Fibroblast of gingiva (primary cell): ENCODE results near the gene DUS2.
"Not testable (repeated sequence)": the region's sequence is repeated elsewhere in the genome, so short reads cannot be mapped to it uniquely, and the experiment has no call there.

Experiments
- DNase-seq: peaks from one replicate; pipeline ENCODE4 v3.0.0-alpha.2; 2011; ENCODE audit warnings: low read depth

Gene DUS2

DNA sequence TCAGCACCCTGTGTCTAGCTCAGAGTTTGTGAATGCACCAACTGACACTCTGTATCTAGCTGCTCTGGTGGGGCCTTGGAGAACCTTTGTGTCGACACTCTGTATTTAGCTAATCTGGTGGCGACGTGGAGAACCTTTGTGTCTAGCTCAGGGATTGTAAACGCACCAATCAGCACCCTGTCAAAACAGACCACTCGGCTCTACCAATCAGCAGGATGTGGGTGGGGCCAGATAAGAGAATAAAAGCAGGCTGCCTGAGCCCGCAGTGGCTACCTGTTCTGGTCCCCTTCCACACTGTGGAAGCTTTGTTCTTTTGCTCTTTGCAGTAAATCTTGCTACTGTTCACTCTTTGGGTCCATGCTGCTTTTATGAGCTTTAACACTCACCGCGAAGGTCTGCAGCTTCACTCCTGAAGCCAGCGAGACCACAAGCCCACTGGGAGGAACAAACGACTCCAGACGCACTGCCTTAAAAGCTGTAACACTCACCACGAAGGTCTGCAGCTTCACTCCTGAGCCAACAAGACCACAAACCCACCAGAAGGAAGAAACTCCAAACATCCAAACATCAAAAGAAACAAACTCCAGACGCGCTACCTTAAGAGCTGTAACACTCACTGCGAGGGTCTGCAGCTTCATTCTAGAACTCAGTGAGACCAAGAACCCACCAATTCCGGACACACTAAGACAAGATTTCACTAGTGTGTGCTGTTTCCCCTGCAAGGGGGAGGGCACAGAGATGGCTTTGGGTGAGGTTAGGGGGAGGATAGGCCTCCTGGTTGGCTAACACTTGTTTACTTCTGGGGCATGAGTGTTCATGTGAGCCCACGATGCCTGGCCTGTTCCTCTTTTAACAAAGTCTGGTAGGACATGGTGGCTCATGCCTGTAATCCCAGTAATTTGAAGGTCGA lies 24.1 kb upstream of the DUS2 start, which contains the start of gene DPEP2:
DPEP2 (minus strand) TSS at position 706 of the 910 bp plus-strand sequence. CDS start 6,272 bp downstream, outside the sequence.
- DNase-seq: not testable (repeated sequence)

GRCh38 chr16:67999985-68000384 lies 23.1 kb upstream of the DUS2 start:
- no peak for DNase-seq

GRCh38 chr16:68000450-68000849 lies 22.6 kb upstream of the DUS2 start:
- DNase-seq: no peak

- peak; percentile 11 for DNase-seq
Observed at GRCh38 chr16:68003031-68003430, 20.1 kb upstream of the DUS2 start.

DNA sequence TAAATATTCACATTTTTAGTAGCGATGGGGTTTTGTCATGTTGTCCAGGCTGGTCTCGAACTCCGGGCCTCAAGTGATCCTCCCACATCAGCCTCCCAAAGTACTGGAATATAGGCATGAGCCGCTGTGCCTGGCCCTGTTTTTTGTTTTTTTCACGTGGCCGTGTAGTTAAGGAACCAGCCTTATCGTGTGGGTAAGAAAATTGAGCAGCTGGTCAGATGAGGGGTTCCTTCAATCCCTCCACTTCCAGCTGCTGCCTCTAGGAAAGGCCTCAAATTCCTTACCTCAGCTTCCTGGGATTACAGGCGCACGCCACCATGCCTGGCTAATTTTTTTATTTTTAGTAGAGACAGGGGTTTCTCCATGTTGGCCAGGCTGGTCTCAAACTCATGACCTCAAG lies 17.9 kb upstream of the DUS2 start:
- DNase-seq: no peak

GRCh38 chr16:68005786-68006286 lies 17.2 kb upstream of the DUS2 start:
- DNase-seq: no peak

DNA sequence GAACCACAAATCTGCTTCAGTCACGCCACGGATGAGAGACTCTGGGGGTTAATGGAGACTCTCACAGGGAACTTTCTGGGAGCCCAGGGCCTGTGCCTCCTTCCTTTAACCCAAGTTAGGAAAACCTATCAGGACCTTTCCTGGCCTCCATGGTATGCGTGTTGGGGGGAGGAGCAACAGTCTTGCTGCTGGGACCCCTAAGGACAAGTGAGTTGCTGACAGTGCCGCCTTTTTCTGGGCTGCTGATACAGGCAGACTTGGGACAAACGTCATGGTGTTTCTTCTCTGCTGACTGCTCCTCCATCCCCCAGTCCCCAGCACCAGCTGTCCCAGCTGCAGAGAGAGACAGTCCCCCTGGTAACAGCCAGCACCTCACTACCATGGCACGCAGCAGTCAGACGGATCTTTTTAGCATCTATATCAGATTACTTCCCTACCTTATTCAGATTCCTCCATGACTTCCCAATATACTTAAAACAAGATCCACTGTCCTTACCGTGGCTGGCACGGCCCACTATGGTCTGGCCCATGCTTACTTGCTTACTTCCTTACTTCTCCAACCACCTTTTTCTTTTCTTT lies 13.8 kb upstream of the DUS2 start:
- no peak for DNase-seq

GRCh38 chr16:68009872-68010271 lies 13.2 kb upstream of the DUS2 start:
- DNase-seq: not testable (repeated sequence)

DNA sequence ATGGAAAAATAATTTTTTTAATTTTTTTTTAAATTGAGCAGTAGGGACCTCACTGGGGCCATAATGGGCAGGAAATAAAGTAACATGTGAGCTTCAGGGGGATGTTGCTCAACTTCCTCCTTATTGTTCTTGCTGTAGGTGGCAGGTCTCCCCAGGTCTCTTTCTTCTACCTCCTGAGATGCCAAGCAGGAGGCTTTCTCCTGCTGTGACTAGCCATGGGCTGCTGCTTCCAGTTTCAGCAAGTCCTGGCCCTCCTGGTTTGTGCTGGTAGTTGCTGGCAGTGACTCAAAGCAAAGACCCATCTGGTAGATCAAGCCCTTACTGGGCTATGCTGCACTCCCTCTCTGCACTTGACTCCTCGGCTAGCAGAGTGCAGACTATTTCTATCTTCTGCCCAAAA lies 9.6 kb upstream of the DUS2 start:
- no peak for DNase-seq

- DNase-seq: no peak
Observed at GRCh38 chr16:68015681-68016080, 7.4 kb upstream of the DUS2 start, which contains the start of gene DPEP2NB. Gene DPEP2NB (minus strand): TSS chr16:68015911. CDS start chr16:68015770, 141 bp downstream.

DNA sequence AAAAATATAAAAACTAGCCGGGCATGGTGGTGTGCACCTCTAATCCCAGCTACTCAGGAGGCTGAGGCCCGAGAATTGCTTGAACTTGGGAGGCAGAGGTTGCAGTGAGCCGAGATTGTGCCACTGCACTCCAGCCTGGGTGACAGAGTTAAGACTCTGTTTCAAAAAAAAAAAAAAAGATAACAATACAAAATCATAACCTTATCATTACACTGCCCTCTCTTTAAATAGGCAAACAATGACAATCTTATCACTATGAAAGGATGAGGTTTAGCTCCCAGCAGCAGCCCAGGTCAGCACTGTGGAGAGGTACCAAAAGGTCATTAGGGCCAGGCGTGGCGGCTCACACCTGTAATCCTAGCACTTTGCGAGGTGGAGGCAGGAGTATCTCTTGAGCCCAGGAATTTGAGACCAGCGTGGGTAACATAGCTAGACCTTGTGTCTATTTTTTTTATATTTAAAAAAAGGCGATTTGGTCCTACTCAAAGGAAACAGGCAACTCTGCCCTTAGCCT lies 3.9 kb upstream of the DUS2 start:
- DNase-seq: no peak

- no peak for DNase-seq
Observed at GRCh38 chr16:68021490-68021889, 1.6 kb upstream of the DUS2 start.

GRCh38 chr16:68022278-68022727 lies 781 bp upstream of the DUS2 start:
- no peak for DNase-seq

DNA sequence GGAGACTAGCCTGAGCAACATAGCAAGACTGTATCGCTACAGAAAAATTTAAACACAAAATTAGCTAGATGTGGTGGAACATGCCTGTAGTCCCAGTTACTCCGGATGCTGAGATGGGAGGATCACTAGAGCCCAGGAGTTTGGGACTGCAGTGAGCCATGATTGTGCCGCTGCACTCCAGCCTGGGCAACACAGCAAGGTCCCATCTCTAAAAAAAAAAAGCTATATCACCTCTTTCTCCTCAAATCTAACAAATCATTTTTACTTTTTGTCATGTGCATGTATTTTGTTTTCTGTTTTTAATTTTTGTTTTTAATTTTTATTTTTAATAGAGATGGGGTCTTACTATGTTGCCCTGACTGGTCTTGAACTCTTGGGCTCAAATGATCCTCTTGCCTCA lies 5.9 kb downstream of the DUS2 start:
- no peak for DNase-seq

DNA sequence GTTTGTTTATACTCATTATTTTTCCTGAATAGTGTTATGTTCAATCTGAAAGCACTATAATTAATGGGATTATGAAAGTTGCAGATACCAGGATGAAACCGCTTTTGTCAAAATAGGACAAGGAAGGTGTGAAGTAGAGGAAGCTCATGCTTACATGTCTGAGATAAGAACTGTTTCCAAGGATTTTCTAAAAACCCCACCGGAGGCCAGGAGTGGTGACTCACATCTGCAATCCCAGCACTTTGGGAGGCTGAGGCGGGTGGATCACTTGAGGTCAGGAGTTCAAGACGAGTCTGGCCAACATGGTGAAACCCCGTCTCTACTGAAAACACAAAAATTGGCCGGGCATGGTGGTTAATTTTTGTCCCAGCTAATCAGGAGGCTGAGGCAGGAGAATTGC lies 7.0 kb downstream of the DUS2 start:
- DNase-seq: not testable (repeated sequence)

DNA sequence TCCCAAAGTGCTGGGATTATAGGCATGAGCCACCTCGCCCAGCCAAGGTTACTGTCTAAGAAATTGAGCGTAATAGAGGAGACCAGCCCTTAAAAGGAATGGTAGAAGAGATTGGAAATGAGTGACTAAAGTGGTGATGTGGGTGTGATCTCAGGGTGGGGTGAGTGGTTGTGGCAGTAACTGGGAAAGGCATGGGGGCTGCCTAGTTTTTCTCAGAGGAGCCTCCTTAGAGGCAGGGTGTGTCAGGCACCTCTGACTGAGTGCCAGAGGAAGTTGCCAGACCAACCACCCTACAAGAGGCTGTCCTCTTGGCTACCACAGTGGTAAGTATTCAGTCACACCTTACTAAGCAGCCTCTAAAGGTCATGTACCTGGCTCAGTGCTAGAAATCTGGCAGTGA lies 8.9 kb downstream of the DUS2 start:
- DNase-seq: no peak

DNA sequence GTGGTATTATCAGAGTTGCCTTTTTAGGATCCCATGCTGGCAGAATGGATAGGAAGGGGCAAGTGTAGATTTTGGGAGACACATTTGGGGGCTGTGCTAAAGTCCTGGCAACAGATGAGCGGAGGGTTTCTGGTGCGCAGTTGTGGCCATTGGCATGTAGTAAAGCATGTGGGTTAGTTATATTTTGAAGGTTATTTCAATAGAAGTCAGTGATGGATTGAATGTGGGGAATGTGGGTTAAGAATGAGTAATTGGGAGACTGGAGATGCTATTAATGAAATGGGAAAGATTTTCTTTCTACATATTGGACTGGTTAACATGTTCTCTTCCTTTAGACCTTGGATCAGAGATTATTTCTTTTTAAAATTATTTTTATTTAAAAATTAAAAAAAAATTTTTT lies 10.0 kb downstream of the DUS2 start:
- no peak for DNase-seq

DNA sequence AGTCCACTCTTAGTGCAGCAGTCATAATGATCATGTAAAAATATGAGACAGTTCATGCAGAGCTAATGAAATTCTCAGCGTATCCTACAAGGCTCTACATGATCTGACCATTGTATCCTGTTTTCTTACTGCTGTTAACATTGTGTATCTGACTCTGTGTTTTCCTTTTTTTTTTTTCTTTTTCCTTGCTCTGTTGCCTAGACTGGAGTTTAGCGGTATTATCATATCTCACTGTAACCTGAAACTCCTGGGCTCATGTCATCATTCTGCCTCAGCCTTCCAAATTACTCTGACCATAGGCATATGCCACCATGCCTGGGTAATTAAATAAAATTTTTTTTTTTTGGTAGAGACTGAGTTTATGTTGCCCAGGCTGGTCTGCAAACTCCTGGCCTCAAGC lies 12.1 kb downstream of the DUS2 start:
- no peak for DNase-seq

GRCh38 chr16:68037841-68038597 lies 14.9 kb downstream of the DUS2 start:
- no peak for DNase-seq

DNA sequence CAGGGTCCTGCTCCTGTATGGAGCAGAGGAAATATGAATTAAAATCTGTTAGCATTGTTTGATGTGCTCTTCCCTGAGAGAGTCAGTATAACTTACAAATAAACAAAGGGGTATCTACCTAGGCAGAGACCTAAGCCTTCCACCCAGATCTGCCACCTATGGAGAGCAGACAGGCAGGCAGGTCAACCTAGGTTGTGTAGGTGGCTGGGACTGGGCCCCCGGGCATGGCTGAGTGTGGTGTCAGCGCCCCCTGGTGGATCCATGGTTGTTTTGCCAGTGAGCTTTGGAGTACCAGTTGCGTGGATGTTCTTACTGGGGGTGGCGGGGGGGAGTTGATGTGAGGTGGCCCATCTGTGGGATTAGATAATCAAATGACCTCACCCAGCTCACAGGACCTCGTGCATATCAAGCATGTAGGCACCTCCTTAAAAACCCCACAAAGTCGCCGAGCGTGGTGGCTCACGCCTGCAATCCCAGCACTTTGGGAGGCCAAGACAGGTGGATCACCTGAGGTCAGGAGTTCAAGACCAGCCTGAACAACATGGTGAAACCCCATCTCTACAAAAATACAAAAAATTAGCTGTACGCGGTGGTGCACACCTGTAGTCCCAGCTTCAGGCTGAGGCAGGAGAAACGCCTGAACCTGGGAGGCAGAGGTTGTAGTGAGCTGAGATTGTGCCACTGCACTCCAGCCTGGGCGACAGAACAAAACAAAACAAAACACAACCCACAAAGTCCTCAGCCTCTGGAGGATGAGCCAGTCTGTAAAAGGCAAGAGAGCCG lies 17.6 kb downstream of the DUS2 start:
- DNase-seq: peak; percentile 34

DNA sequence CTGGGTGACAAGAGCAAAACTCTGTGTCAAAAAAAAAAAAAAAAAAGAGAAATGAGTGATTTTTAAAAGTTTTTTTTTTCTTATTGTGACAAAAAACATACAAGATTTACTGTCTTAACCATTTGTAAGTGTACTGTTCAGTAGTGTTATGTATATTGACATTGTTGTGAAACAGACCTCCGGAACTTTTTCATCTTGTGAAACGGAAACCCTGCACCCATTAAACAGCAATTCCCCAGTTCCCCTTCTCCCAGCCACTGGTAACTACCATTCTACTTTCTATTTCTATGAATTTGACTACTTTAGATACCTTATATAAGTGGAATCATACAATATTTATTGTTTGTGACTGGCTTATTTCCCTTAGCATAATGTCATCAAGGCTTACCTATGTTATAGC lies 18.7 kb downstream of the DUS2 start:
- DNase-seq: no peak
